Gastroesophageal sphincter (tissue), 3 donors: ENCODE measurements around the gene LYRM4.
"Not testable (repeated sequence)": the region's sequence is repeated elsewhere in the genome, so short reads cannot be mapped to it uniquely, and the experiment has no call there.

Experiments used
- CTCF ChIP-seq, 4 experiments: fragments of 200-600 bp in 2 of 4; fragments of 450-650 bp in 2 of 4; sonication (generic) in 1 of 4; IDR thresholded peaks; one replicate each; pipeline ENCODE4 v1.5.1; 2017 to 2019; ENCODE audit warnings: antibody characterized with exemption in 4 of 4, mild to moderate bottlenecking in 2 of 4, moderate library complexity in 2 of 4
- POLR2A ChIP-seq, 2 donors: fragments of 450-650 bp; IDR thresholded peaks; one replicate each; pipeline ENCODE4 v1.6.1; 2017; ENCODE audit warnings: antibody characterized with exemption in 2 of 2, mild to moderate bottlenecking in 2 of 2, moderate library complexity in 1 of 2
- POLR2AphosphoS5 ChIP-seq: sonication (generic); formaldehyde crosslinking; IDR thresholded peaks from one replicate; pipeline ENCODE4 v1.6.1; 2017; ENCODE audit warnings: antibody characterized with exemption

GRCh38 chr6:5120543-5120942 is 140.2 kb downstream of the LYRM4 start:
- TF ChIP-seq CTCF (IDR thresholded peaks at IDR 0.05); POLR2A (IDR thresholded peaks at IDR 0.05); POLR2AphosphoS5: not testable (repeated sequence)
